Stimulated activated CD8-positive, alpha-beta memory T cell treated with anti-CD3 and anti-CD28 coated beads, Interleukin-4, amount 100 ng/mL, for 48 hours (primary cell): ENCODE results near the gene NRG3.

Experiments
- DNase-seq: peaks from one replicate; pipeline ENCODE4 v3.0.0-alpha.2; 2020

The NRG3 gene

DNA sequence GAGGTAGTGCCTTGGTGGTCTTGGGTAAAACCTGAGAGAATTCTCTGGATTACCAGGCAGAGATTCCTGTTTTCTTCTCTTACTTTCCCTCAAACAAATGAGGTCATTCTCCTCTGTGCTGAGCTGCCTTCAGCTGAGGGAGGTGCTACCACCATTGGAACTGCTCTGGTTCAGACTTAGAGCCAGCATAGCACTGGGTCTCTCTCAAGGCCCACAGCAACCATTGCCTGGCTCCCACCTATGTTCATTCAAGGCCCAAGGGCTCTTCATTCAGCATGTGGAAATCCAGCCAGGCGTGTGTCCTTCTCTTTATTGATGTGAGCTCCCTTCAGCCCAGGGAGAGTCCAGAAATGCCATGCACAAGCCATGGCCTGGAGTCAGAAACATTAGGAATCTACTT lies 261.1 kb downstream of the NRG3 start:
- DNase-seq = no peak

DNA sequence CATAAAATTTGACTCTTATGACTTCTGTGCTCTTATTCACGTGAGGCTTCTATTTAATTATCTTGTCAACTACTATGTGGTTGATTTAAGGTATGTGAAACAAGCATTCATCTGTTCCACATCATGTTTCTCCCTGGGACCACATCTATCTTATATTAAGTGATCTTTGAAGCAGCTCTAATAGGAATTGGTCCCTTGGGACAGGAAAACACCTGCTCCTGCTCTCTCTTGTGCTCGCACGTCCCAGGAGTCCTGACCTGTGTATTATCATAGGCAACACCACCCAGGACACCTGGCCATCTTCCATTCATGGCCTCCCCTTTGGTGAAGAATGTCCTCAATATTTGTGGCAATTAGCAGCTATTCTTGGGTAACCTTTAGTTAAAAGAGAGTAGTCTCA lies 269.2 kb downstream of the NRG3 start:
- no peak for DNase-seq

DNA sequence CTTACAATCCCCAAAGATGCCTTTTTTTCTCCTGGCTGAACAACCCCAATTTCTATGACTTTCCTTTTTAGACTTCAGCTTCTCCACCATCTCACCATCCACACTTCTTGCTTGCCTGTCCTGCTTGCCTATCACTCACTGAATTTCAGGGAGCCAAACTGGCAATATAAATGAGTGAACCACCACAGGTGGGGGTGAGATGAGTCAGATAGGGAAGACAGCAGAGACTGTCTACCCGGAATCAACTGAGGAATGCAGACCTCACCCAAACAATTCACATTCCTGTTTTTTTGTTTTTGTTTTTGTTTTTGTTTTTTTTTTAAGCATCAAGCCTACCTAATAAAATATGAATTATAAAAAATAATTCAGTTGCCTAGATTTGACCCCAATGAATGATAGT lies 273.8 kb downstream of the NRG3 start:
- no peak for DNase-seq

DNA sequence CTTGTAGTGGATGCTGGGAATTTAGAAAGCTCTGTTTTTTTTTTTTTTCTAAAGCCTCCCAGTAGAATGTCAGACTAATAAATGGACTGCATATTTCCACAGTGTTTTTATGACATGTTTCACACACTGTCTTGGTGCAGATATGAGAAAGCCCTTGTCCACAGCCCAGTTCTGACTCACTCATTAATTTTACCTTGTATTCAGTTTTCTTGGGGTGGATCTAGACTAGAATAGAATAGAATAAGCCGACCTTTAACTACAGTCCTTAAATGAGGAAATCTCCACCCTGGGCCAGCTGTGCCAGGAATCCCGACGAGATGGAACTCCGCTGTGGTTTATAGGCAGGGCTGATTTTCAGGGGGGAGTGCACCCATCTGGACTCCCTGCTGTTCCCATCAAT lies 274.7 kb downstream of the NRG3 start:
- DNase-seq = no peak

DNA sequence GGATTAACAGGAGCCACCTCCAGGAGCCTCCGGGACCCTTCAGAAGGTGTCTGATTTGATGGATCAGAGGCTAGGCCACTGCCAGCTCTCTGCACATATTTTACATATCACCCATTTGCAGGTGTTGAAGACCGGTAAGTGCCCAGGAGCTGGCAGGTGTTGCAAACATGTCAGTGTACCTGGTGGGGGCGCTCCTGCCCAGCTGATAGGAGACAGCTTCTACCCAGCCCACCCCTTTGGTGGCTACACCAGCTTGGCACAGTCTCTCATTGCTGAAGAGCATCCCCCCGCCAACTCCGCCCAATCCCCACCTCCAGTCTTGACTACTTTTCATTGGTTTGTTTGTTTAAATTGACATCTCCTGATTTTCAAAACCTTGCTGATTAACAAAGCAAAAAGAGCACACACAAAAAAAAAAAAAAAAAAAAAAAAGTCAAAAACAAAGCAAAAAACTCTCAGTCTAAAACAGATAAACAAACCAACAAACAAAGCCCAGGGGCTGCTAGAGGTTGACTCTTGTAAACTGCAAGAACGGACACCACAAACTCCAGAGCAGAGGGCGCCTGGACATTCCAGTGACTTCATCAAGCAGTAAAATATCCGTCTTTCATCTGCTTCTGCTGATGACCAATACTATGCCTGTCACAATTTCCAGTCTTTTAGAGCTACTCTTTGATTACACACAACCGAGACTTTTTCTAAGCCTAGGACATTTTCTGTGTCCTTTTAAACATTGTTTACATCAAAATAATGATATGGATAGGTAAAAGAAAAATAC lies 275.3 kb downstream of the NRG3 start:
- DNase-seq = no peak

DNA sequence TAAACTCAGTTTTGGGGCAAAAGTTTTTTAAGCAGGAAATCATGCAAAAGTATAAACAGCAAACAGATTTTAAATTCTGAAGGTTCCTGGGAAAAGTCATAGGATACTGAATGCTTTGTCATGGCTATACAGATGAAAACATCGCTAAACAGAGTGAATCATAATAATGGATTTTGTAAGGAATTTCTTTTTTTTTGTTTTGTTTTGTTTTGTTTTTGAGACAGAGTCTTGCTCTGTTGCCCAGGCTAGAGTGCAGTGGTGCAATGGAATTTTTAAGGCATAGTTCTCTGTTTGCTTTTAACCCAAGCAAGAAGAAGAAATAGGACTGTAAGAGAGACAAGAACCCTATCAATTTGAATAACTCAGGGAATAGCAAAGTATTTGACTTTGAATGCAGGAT lies 285.3 kb downstream of the NRG3 start:
- DNase-seq = no peak

DNA sequence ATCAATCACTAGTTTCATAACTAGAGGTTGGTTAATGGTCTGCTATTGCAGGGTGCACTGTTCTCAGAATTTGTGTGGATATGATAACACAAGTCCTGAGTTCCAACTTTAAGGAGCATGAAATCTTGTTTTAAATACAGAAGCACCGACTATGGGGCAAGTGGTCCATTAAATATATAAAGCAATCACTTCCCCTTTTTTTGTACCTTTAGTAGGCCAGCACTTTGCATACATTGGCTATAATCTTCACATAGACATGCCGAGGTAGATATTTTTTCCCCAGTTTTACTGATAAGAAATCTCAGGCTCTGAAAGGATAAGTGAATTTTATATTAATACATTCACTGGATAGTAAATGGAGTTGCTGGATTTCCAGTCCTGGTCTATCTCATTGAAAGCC lies 286.3 kb downstream of the NRG3 start:
- DNase-seq = no peak

DNA sequence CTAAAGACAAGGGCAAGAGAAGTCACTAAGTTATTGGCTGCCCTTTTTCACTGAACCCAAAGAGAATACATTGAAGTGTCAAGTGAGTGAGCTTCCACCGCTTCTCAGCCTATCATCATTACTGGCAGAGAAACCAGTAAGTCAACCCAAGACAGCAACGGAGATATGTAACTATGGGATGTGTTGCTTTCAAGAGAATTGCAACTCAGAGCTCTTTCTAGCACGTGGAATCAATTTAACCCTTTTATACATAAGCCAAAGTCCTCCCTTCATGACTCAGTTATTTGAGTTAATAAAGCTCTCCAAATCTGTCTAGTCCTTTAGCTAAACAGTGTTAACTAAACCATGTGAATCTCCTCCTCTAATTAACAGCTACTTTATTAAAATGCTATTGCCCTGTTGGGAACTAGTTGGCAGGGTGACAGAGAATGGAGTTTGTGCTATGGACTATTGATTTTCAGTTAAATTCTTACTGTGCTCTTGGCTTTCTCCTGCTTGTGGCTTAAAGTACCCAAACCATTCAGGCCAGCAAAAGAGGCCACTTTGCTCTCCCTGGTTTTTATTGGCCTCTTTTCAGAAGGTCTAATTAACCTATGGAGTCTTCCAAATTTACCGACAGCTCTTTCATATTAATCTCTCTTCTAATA lies 287.7 kb downstream of the NRG3 start:
- no peak for DNase-seq

DNA sequence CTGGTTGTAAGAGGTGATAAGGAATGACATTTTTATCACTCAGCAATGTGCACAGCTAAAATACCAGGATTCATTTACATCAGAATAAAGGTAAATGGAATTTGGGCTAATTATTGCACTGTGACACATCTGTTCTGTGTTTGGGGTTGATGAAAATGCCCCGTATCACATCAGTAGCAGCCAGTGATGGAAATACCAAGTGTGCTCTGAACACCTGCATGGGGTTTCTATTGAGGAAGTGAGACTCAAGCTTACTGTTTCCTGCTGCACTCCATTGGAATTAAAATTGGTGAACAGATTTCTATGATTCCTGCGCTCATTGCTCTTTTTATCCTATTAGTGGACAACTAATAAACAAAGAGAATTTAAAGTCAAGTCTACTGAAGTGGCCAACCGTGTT lies 296.9 kb downstream of the NRG3 start:
- no peak for DNase-seq

DNA sequence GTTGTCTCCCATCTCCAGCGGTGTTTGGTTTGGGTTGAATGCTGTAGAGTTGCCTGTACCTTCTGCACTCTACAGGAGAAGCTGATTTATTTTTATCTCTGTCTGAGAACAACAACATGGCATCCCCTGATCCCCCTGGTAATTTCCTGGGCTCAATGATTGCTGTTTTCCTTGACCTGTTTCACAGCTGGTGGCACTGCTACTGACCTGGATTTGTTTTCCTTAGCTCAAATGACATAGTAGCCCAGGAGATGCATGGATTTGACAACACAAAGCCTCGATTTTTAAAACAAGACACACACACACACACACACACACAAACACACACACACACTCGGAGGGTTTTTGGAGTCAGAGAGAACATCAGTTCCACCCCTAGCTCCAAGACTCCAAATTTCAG lies 301.6 kb downstream of the NRG3 start:
- DNase-seq = no peak

DNA sequence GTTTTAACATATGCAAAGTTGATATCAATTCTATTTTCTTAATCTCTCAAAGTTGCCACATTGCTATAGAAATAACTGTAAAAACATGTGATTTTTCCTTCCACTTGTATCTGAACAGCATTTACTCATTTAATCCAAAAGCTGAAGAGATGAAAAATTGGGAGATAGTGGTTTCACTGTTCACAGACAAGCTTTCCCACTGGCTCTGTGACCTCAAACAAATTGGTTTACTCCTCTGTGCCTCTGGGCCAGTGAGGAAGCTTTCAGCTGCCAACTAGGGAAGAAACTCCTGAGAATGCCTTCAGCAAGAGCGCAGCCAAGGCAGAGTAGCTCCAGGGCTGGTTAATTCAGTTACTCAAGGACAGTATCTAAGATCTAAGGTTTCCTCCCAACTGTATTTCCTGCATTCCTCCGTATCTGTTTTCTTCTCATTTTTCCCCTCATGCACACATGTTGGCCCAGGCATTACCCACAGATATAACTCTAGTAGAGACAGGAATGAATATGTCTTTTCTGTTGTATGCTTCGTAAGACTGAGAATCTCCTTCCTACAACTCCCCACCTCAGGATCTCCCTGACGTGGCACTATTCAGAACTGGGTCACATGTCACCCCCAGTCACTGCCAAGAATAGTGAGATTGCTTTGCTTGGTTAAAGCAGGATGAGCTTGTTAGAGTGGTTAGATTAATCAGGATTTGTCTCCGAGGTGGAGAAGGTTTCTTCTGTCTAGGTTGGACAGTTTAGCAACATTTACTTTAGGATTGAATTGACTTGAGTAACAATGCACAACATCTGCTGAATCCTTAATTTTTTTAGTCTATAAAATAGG lies 315.7 kb downstream of the NRG3 start:
- DNase-seq = no peak

DNA sequence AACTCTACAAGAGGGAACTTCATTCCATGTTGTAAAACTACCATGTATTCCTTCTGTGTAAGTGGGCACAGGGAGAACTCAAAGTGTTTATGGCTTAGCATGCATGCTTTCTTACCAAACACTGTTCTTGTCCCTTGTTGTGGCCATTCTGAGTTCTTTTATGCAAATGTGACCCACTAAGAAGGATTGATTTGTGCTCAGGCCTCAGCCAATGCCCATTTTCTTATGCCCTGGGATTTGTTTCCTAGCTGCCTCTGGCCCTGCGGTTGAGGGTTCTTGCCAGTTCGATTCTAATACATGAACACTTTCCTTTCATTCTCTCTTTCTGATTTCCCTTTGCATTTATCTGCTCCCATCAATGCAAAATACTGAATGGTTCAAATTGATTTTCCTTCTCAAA lies 316.7 kb downstream of the NRG3 start:
- no peak for DNase-seq

DNA sequence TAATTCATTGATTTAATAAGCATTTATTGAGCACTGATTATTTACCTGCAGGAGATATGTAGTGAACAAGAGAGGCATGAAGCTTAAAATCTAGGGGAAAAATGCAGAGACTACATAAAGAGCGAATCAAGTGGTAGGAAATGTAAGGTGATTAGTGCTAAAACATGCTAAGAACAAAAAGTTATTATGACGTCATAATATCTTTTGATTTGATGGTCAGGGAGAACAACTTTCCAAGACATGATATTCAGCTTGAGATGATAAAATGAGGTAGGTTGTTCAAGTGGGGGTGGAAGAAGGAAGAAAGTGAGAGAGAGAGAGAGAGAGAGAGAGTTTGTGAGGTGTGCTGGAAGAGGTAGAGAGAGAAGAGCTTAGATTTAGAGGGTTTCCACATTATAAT lies 317.7 kb downstream of the NRG3 start:
- DNase-seq = no peak

DNA sequence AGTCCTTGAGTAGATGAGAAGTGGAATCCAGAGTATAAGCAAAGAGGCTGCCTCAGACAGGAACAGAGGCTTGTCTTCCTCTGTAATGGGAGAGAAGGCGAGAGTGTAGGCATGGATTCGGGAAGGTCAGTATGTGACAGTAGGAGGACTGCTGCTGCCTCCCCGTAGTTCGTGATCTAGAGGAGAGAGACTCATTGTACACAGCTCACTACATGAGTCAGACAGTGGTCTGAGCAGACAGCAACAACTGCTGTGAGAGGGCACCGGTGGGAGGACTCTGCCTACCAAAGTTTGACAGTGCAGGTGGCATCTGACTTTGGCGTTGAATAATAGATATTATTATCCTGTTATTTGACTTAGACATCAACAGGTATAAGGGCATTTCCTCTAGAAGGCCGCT lies 319.4 kb downstream of the NRG3 start:
- DNase-seq = no peak

DNA sequence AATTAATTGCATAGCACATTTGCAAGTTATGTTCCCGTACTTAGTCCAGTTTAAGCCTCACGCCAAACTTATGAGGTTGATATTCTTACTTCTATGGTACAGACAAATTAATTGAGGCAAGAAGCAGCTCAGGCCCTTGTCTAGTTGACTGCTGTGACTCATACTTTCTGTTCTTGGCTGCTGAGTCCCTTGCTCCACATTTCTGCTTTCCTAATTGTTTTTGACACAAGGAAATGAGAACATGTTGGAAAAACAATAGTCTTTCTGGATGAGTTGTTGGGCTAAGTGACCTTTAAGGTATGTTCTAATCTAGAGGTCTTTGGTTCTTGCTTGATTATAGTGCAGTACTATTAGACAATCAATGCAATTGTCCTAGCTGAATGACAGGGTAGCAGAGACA lies 331.8 kb downstream of the NRG3 start:
- DNase-seq = no peak

DNA sequence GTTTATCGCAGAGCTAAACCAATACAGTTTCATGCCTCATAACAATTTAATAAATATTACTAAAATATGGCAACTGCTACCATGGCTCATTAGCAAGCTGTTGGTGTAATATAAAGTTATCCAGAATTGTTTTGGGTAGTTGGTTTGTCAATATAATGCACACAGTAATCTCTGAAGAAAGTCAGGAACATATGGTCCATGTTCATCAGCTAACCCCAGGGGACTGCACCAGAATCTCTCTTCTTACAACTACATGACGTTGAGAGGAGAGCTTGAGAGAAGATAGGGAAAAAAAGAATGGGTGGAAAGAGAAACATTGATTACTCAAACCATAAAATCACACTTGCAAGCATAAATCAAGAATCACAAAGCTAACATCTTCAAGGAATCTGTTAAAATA lies 333.7 kb downstream of the NRG3 start:
- DNase-seq = no peak

DNA sequence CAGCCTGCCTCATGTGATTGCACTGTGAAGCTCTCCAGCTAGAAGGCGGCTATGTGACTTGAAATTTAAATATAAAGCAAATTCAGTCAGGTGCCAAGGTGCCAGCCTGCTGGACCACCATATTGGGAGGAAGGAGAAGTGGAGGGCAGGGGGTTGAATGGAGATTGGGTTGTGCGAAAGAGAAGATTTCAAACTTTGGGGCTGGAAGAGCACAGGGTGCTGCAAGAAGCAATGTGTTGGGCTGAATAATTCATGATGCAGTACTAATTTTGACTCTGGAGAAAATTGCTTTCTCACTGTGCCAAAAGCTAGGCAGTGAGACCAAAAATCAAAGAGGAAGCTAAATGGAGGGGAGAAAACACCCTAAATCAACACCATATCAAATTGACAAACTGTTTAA lies 335.3 kb downstream of the NRG3 start:
- DNase-seq = no peak

DNA sequence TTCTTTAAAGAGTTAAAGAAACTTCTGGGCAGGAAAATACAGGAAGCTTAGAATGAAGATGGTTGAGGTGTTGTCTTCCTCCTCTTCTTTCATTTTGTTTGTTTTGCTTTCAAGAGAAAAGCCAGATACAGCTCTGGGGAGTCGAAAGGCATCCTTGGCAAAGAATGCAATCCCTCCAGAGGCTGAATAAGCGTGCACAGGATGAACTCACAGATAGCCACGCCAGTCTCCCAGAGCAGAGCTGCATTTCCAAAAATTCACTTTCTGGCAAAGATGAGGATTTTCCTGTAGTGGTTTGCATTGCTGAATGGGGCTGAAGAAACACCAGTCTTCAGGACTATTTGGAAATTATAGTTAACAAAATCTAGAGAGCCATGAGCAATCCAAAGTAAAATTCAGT lies 336.4 kb downstream of the NRG3 start:
- no peak for DNase-seq

DNA sequence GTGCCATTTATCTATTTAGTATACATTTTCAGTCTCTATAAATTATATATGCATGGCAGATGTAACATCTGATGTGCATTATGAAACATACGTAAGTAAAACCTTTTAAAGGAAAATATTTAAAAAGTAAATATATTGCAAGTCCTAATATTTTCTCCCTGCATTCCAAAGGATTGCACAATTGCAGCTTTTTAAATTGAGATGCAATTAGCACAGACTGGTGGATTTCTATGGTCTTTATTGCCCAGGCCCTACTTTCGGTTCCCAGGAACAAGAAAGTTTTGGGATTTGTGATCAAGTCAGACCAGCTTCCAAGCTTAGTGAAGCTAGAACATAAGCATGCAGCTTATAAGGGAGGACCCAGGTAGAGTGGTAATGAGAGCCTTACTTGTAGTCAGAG lies 337.8 kb downstream of the NRG3 start:
- no peak for DNase-seq

DNA sequence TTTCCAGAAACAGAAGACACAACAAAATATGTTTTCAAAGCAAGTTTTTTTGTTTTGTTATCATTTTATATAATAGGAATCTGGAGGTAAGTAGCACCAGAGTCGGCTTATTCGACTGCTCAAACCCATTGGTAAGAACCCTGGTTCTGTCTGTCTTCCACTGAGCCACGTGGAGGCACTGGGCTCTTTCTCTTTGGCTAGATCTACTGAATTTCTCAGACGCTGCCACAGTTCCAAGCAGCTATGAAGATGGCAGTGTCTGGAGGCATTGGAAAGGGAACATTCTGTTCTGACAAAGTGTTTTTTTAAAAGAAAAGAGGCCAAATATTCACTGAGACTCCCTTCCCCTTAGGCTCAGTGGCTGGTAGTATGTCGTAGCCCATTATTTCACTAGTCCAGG lies 338.8 kb downstream of the NRG3 start:
- DNase-seq = no peak

DNA sequence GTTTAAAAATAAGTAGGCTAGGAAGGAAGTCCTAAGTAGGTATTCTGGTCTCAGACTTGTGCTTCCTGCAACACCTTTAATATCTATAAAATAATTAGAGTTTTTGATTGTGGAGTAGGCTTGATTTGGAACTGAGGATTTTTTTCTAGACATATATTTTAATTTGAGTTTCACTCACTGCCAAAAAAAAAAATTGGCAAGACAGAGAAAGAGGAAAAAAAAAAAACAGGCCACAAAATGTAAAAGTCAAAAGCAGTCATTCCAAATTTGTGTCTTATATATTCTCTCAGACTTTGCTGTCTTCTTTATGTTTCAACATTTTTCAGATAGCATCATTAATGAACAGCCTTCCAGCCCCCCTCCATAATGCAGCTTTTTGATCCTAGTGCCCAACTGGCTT lies 346.1 kb downstream of the NRG3 start:
- no peak for DNase-seq

DNA sequence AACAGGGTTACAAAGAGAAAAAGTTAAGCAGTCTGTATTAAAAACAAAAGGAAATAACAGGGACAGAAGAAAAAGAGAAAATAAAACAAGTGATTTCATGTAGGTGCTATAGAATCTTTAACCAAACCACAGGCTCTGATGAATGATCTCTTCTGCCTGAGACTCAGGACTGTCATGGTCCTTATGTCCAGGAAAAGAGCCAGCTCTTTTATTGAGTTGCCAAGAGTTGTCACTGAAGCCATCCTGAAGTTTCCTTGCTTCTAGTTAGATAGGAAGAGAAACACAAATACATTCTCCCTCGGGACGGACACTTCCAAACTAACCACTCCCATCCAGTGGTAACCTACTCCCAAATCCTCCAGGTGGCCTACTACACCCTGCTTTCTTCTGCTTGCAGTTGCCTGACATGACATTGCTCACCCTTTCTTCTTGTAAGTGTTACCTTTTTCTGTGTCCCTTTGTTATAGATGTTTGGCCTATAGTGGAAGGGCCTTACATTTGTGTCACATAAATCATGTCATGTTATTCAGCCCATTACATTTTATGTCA lies 346.7 kb downstream of the NRG3 start:
- no peak for DNase-seq

DNA sequence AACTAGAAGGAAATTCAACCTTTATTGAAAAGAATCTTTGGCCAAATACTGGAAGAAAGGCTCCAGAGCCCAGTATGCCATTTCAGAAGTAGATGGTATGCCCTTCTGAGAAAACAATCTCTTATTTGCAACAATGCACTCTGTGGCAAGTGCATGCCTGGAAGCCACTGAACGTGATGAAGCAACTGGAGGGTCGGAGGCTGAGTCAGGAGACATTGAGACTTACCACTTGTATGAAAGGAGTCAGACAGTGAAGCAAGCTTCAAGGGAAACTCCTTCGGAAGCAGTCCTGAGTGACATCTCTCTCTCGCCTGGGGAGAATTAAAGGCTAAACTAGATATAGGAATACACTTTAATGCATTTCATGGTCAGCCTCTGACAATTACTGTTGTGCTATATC lies 353.7 kb downstream of the NRG3 start:
- DNase-seq = no peak

DNA sequence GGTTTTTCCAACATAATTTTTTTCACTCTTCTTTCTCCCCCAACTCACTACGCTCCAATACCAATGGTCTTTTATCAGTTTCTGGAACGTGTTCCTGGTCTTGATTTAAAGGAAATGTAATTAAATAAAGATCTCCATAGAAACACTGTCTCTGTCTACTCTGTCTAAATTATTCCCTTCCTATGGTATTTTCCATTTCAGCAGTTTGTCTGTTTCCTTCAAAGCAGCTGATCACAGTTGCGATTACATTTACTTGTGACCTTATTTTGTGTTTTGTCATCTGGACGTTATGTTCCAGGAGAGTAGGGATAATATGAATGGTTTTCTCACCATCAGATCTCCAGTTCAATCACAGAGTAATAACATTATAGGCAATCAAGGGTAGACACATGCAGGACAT lies 359.2 kb downstream of the NRG3 start:
- DNase-seq = no peak
